Astrocyte (in vitro differentiated cells and primary cell): ENCODE results near the gene AQP1. TPM values are rescaled to one million over a fixed set of nuclear protein-coding genes. Genes with fewer than 3 reads are reported as not detected.

Source experiments
- DNase-seq: peaks from one replicate; pipeline ENCODE4 v3.0.0-alpha.2; 2010; ENCODE audit warnings: low read depth
- FAIRE-seq: peaks from 2 replicates; lab custom pipeline; 2011; peaks lifted over from hg19 to GRCh38; lab: Jason Lieb, UNC
- H2AFZ ChIP-seq: 2 replicates; pipeline ENCODE4 v1.6.0; 2012; ENCODE audit warnings: low read depth, low read length, inconsistent platforms
- H3K27ac ChIP-seq: 2 replicates; pipeline ENCODE4 v1.5.1; 2011; ENCODE audit warnings: low read depth, low read length, inconsistent platforms
- H3K27me3 ChIP-seq: 2 replicates; pipeline ENCODE4 v1.6.0; 2011; ENCODE audit warnings: low read length, inconsistent platforms; ENCODE audit not compliant: insufficient read depth
- H3K36me3 ChIP-seq: 2 replicates; pipeline ENCODE4 v1.5.1; 2011; ENCODE audit warnings: low read length, inconsistent platforms; ENCODE audit not compliant: insufficient read depth
- H3K4me1 ChIP-seq: 2 replicates; pipeline ENCODE4 v1.5.1; 2011; ENCODE audit warnings: low read length, inconsistent platforms; ENCODE audit not compliant: insufficient read depth
- H3K4me2 ChIP-seq: 2 replicates; pipeline ENCODE4 v1.6.0; 2012; ENCODE audit warnings: low read length, inconsistent platforms
- H3K4me3 ChIP-seq: 2 replicates; pipeline ENCODE4 v1.5.1; 2011; ENCODE audit warnings: low read depth, mild to moderate bottlenecking, low read length, inconsistent platforms; ENCODE audit not compliant: insufficient read depth
- H3K79me2 ChIP-seq: 2 replicates; pipeline ENCODE4 v1.6.0; 2012; ENCODE audit warnings: mild to moderate bottlenecking, low read length, inconsistent platforms; ENCODE audit not compliant: insufficient read depth
- H3K9ac ChIP-seq: 2 replicates; pipeline ENCODE4 v1.6.0; 2012; ENCODE audit warnings: mild to moderate bottlenecking, low read length, inconsistent platforms
- H3K9me3 ChIP-seq: 2 replicates; pipeline ENCODE4 v1.5.1; 2012; ENCODE audit warnings: low read depth, mild to moderate bottlenecking, low read length, inconsistent platforms; ENCODE audit not compliant: insufficient read depth
- H4K20me1 ChIP-seq: 2 replicates; pipeline ENCODE4 v1.6.0; 2012; ENCODE audit warnings: low read length, inconsistent platforms; ENCODE audit not compliant: insufficient read depth
- H3K27ac Mint-ChIP-seq: one replicate; pipeline ENCODE4 v1.8.0; 2021; ENCODE audit warnings: mild to moderate bottlenecking, mixed read lengths; ENCODE audit not compliant: unreplicated experiment
- H3K27me3 Mint-ChIP-seq: one replicate; pipeline ENCODE4 v1.8.0; 2021; ENCODE audit warnings: low read depth, mixed read lengths; ENCODE audit not compliant: unreplicated experiment
- H3K36me3 Mint-ChIP-seq: one replicate; pipeline ENCODE4 v1.8.0; 2021; ENCODE audit warnings: low read depth, mixed read lengths; ENCODE audit not compliant: unreplicated experiment
- H3K4me1 Mint-ChIP-seq: one replicate; pipeline ENCODE4 v1.8.0; 2021; ENCODE audit warnings: low read depth, mixed read lengths; ENCODE audit not compliant: unreplicated experiment
- H3K4me3 Mint-ChIP-seq: one replicate; pipeline ENCODE4 v1.8.0; 2021; ENCODE audit warnings: mild to moderate bottlenecking, moderate library complexity, mixed read lengths; ENCODE audit not compliant: unreplicated experiment
- H3K9me3 Mint-ChIP-seq: one replicate; pipeline ENCODE4 v1.8.0; 2021; ENCODE audit warnings: mild to moderate bottlenecking, mixed read lengths; ENCODE audit not compliant: unreplicated experiment
- EZH2 ChIP-seq: IDR thresholded peaks from 2 replicates; pipeline ENCODE4 v1.6.1; 2012; ENCODE audit warnings: mild to moderate bottlenecking, low read length, inconsistent platforms; ENCODE audit not compliant: insufficient read depth
- total RNA-seq: library from RNA; stranded (reverse); gene quantifications from 2 replicates; pipeline ENCODE4 v1.2.1, GENCODE V29; 2021
- TF ChIP-seq, protein P1 (sequence below): IDR thresholded peaks from 2 replicates; pipeline ENCODE4 v1.5.1; 2011; ENCODE audit warnings: low read depth, mild to moderate bottlenecking, inconsistent platforms, low read length, moderate library complexity; ENCODE audit not compliant: insufficient read depth

Gene AQP1
- total RNA-seq, 1 donor from 2014 or later: 6.7 TPM

DNA sequence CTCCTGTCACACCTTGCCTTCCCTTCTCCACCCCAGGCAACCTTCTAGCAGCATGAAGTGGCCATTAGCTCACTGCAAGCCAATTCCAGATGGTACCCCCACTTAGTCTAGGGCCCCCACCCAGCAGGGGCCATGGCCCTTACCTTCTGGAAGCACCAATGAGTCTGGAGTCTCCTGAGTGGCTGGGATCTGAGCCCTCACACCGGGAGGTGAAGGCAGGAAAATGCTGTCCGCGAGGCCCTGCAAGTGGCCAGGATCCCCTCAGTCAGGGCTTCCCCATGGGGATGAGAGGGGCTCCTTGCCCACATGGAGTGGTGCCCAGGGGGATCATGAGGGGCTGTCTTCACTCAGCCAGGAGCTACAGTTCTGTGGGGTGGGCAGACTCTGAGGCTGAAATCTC lies 4.6 kb downstream of the AQP1 start:
- no peak overlapping the region for H3K9ac ChIP-seq
- peaks cover 25% of the 10 kb centered on the region for H3K4me1 Mint-ChIP-seq
- no peak for FAIRE-seq
- peaks cover 2% of the 10 kb centered on the region for H3K9me3 Mint-ChIP-seq
- no peaks in the 10 kb centered on the region for H3K36me3 ChIP-seq
- no peaks in the 10 kb centered on the region for H3K27me3 ChIP-seq
- no peaks in the 10 kb centered on the region for H4K20me1 ChIP-seq
- H3K36me3 Mint-ChIP-seq: no peaks in the 10 kb centered on the region
- no peak overlapping the region for H3K4me3 ChIP-seq
- TF ChIP-seq, protein P1, sequence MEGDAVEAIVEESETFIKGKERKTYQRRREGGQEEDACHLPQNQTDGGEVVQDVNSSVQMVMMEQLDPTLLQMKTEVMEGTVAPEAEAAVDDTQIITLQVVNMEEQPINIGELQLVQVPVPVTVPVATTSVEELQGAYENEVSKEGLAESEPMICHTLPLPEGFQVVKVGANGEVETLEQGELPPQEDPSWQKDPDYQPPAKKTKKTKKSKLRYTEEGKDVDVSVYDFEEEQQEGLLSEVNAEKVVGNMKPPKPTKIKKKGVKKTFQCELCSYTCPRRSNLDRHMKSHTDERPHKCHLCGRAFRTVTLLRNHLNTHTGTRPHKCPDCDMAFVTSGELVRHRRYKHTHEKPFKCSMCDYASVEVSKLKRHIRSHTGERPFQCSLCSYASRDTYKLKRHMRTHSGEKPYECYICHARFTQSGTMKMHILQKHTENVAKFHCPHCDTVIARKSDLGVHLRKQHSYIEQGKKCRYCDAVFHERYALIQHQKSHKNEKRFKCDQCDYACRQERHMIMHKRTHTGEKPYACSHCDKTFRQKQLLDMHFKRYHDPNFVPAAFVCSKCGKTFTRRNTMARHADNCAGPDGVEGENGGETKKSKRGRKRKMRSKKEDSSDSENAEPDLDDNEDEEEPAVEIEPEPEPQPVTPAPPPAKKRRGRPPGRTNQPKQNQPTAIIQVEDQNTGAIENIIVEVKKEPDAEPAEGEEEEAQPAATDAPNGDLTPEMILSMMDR: no peak
- TF ChIP-seq EZH2: no peak
- H3K4me3 Mint-ChIP-seq: no peak overlapping the region
- H3K27me3 Mint-ChIP-seq: peaks cover 23% of the 10 kb centered on the region
- H3K79me2 ChIP-seq: no peaks in the 10 kb centered on the region
- H3K27ac ChIP-seq: no peak overlapping the region
- no peak for DNase-seq
- H3K4me2 ChIP-seq: no peak overlapping the region
- no peak overlapping the region for H2AFZ ChIP-seq
- peaks cover 25% of the 10 kb centered on the region for H3K4me1 ChIP-seq
- no peaks in the 10 kb centered on the region for H3K9me3 ChIP-seq
- H3K27ac Mint-ChIP-seq: no peak overlapping the region

DNA sequence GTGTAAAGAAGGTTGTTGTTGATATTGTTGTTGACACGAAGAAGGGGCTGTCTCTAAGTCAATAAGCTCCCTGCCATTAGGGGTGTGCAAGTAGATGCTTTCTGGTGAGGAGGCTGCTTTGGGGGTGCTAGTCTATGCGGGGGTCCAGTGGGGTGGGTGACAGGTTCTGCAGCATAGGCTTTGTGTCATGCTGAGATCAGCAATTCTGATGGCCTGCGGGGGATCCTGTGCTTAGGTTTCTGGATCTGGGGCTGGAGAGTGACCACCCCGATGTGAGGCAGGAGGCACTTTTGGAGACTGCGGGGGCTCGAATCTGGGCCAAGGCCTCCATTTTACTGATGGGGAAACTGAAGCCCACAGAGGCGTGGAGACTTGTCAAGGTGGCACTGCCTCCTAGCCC lies 5.1 kb downstream of the AQP1 start:
- FAIRE-seq: no peak
- no peak overlapping the region for H3K4me3 ChIP-seq

More for the DNA sequence above, 5.1 kb downstream of the AQP1 start:
- Mint-ChIP-seq H3K36me3 (no peaks in the 10 kb centered on the region), H3K9me3 (peaks cover 2% of the 10 kb centered on the region), H3K4me1 (peaks cover 28% of the 10 kb centered on the region), H3K27ac (no peak overlapping the region), H3K27me3 (peaks cover 23% of the 10 kb centered on the region), H3K4me3 (no peak overlapping the region)
- H3K4me1 ChIP-seq: peaks cover 30% of the 10 kb centered on the region
- no peak for DNase-seq
- no peak overlapping the region for H3K4me2 ChIP-seq
- H3K27ac ChIP-seq: no peak overlapping the region
- H3K9ac ChIP-seq: no peak overlapping the region
- no peak for TF ChIP-seq EZH2
- TF ChIP-seq, protein P1: no peak
- no peaks in the 10 kb centered on the region for H3K79me2 ChIP-seq
- no peaks in the 10 kb centered on the region for H3K9me3 ChIP-seq
- H3K36me3 ChIP-seq: no peaks in the 10 kb centered on the region
- H4K20me1 ChIP-seq: no peaks in the 10 kb centered on the region
- no peaks in the 10 kb centered on the region for H3K27me3 ChIP-seq
- no peak overlapping the region for H2AFZ ChIP-seq
